HG03378 (cell line): ENCODE data around the gene GLS.
"Not testable (repeated sequence)": the region's sequence is repeated elsewhere in the genome, so short reads cannot be mapped to it uniquely, and the experiment has no call there.

Experiments used
- ATAC-seq: cut with Tn5 transposase; IDR thresholded peaks from one replicate; pipeline ENCODE4 v1.9.1; 2021; ENCODE audit warnings: mild to moderate bottlenecking, moderate library complexity; ENCODE audit not compliant: unreplicated experiment

GLS gene

DNA sequence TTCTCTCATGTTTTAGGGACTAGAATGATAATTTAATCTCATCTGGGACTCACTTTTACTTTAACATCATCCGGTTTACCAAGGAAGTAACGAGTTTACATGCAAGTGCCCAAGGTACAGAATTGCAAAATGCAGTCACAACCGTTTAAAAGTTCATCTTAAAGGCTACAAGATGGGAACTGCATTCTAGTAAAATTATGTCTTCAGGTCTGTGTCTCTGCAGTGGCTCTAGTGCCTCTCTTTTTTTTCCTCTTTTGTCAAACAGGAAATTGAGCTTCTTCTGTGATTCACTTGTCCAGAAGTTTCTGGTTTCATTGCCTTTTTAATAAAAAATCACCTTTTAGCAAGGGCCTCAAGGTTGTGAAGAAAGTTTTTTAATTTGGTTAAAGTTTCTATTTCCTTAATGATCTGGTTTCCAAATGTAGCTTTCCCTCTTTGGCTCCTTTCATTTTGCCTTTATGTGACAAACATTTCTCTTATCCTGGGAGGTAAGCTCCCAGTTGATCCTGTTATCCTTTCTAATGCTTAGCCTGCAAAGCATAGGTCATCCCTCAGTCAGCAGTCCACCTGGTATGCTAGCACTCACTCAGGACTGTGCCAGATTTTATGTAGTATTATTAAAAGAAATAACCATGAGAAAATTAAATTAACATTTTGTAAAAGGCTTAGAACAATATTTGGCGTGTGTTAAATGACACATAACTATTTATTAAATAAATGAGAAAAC, 2.4 kb downstream of the GLS start:
- ATAC-seq, result no peak

DNA sequence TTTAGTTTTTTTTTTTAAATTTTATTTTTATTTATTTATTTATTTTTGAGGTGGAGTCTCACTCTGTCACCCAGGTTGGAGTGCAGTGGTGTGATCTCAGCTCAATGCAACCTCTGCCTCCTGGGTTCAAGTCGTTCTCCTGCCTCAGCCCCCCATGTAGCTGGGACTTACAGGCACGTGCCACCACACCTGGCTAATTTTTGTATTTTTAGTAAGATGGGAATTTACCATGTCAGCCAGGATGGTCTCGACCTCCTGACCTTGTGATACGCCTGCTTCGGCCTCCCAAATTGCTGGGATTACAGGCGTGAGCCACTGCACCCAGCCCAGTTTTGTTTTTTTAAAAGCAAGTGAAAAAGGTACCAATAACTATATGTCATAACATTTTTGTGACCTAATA, 5.2 kb downstream of the GLS start:
- not testable (repeated sequence) for ATAC-seq

DNA sequence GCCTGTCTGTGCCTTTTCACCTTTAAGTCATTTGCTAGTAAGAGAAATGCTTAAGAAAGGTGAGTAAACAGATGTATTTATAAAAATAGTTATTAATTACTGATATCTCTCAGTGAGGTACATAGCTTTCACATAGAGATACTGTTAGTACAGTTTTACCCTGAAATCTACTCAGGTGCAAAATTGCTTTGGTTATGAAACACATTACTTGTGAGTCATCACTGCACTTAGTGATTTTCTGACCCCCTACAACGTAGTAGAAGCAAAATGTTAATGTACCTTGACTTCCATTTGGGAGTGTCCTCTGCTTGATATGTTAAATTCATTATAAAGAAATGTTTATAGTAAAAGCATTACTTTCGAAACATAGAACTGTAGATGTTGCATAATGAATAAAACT, 6.5 kb downstream of the GLS start:
- peak; percentile 73 for ATAC-seq

DNA sequence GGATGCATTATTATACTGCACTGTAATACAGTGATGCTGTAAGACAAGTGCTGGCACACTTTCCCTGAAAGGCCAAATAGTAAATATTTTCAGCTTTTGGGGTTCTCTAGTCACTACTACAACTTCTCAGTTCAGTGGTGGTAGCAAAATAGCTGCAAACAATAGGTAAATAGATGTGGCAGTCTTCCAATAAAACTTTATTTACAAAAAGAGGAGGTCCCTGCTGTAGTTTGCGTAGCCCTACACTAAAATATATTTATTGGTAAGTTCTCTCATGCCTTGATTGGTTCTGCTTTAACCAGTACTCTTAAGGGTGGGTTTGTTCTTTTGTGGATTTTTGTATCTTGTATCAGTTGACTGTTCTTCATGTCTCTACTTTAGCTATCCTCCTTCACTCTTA, 7.8 kb downstream of the GLS start:
- ATAC-seq, result no peak

DNA sequence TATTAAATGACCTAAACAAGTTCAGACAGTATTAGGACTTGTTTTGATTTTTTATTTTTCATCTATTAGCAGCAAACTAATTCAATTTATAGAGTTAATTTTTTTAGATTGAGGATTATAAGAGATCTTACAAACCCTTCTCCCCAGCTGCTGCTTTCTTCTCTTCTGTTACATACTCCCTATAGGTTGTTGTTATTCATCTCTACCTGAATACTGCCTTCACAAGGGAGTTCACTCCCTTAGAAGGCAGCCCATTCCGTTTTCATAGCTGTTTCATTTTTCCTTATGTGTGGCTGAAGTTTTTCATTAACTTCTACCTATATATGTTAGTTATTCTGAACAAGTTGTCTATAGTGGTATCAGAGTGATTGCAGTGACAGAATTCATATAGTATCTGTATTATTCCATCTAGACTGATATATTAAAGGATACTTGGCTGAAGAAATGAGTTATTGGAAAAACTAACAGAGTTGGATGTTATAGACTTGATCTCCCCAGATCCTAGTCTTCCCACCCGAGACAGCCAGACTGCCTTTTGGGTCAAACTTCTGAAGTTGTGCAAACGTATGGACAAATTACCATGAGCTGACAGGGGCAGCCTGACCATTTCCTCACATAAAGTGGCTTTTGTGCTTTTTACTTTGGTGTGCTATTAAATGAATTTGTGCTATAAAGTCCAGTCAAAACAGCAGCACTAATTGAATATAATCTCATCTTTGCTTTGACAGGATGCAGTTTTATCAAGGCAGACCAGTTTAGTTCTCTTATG, 8.7 kb downstream of the GLS start:
- no peak for ATAC-seq

DNA sequence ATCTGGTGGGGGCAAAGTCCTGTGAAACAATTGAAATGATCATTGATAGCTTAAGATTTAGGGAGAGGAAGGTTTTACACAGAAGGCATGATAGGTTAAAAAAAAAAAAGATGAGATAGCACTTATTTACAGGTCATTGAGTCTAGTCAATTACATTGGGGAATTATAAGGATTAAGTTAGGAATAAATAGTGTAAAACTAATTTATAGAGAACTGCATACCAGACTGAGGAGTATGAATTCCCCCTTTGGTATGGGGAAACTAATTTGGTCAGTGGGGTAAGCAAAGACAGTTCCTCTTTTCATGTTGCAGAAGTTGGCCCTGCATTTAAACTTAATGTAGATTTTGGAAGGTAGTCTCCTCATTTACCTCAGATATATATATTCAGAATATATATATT, 10.8 kb downstream of the GLS start:
- ATAC-seq, result peak; percentile 53

DNA sequence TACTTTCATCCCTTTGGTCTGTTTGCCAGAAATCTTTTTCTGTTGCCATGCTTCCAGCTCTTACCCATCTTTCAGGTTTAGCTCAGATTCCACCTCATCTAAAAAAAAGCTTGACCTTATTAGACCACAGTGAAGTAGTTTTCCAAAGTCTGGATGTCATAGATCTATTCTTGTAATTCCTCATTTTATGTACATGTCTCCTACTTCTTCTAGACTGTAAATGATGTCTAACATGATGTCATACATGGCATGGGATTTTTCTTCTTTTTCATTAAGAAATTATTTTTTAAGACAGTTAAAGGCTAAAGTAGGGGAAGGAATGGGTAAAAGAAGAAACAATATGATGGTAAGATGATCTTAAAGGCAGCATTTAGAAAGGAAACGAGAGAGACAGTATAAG, 11.3 kb downstream of the GLS start:
- ATAC-seq, result no peak

DNA sequence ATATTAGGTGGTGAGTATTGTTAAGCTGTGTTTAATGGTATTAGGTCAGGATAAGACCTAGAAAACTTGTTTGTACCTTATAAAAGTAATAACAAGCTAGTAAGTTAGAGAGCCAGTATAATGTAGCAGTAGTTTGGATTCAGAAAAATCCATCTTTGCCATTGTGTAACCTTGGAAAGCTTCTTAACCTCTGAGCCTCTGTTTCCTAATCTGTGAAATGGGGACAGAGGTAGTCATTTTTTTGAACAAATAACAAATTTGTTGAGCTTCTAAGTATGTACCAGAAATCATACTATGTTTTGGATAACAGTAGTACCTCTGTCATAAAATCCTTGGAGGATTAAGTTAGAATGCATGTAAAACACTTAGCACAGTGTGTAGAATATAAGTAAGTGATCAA, 12.5 kb downstream of the GLS start:
- ATAC-seq, result no peak

DNA sequence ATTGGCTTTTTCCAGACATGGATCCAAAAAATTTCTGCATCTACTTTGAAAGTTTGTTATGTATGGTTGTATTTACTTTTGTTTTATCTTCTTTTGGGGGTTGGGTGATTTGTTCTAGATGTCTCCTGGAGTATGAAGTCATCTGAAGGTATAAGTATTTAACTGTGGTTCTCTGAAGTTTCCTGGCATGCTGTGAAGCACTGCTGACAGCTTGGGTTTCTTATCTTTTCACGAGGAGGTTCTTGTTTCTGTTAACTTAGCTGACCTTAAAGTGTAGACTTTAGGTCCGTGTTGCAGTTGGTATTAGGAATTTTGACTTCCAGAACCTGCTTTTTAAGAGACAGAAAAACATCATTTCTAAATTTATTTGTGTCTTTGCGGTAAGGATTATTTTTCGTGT, 15.9 kb downstream of the GLS start:
- no peak for ATAC-seq

DNA sequence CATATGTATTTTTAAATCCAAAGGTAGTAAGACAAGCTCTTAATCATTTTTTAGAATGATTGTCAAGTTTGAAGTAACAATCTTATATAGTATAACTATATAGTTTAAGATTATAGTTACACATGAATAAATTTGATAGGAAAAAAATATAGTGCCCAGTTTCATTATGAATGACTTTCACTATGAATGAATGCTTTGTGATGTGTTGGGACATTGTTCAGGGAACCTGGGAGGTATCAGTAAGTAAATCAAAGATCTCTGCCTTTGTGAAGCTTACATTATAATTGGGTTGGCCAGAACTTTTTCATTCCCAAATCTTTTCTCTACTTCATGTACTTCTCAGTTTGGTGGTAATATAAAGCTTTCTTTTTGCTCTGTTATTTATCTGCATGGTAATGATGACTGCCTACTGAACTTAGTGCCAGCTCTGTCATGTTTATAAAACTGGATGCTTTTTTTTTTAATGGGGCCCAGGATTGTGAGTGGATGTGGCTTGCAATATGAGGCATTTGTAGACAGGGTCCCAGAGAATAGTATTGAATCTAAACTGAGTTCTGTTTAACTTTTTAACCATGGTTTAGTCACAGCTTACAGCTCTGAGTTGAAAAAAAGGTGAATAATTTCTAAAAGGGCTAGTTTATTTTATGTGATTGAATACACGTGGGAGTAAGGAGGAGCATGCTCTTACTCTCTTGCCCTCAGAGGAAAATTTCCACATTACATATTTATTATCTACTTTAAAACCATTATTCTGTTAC, 23.3 kb downstream of the GLS start:
- no peak for ATAC-seq

DNA sequence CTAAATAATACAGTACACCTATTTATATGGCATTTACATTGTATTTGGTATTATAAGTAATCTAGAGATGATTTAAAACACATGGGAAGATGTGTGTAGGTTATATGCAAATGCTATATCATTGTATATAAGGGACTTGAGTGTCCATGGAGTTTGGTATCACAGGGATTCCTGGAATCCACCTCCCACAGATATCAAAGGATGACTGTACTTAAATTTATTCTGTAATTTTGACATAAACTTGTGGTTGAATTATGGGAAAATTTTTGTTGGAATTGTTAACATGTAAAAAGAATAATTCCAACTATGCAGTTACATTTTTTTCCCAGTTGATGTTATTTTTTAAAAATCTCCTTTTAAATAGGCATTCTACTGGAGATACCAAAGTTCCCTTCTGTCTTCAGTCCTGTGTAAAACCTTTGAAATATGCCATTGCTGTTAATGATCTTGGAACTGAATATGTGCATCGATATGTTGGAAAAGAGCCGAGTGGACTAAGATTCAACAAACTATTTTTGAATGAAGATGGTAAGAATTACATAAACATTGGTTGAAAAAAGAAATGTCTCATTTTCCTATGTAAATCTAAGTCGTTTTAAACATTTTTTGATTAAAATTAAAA, 24.1 kb downstream of the GLS start:
- ATAC-seq, result no peak

DNA sequence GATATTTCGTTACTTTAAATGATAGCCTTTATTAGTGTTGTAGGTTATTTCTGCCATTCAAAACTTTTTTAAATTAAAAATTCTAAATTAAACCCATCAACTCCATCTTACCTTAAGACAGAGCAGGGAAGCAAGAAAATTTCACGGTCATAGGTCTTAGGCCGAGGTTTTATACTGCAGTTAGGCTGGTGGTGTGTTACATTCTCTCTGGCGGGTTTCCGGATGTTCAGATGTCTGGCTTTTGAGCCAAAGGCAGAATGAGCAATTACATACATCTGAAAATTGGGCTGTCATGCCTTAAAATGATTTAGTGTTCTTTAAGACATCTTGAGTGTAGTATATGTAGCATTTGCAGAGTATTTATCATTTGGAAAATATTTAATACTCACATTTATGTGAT, 27.9 kb downstream of the GLS start:
- no peak for ATAC-seq

DNA sequence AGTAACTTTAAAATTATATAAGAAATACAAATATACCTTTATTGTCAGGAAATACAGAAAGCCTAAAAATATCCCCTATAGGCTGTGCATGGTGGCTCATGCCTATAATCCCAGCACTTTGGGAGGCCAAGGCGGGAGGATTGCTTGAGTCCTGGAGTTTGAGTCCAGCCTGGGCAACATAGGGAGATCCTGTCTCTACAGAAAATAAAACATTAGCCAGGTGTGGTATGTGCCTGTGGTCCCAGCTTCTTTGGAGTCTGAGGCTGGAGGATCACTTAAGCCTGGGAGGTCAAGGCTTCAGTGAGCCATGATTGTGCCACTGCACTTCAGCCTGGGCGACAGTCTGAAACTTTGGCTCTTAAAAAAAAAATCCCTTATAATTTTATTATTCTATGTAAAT, 29.1 kb downstream of the GLS start:
- ATAC-seq, result no peak

DNA sequence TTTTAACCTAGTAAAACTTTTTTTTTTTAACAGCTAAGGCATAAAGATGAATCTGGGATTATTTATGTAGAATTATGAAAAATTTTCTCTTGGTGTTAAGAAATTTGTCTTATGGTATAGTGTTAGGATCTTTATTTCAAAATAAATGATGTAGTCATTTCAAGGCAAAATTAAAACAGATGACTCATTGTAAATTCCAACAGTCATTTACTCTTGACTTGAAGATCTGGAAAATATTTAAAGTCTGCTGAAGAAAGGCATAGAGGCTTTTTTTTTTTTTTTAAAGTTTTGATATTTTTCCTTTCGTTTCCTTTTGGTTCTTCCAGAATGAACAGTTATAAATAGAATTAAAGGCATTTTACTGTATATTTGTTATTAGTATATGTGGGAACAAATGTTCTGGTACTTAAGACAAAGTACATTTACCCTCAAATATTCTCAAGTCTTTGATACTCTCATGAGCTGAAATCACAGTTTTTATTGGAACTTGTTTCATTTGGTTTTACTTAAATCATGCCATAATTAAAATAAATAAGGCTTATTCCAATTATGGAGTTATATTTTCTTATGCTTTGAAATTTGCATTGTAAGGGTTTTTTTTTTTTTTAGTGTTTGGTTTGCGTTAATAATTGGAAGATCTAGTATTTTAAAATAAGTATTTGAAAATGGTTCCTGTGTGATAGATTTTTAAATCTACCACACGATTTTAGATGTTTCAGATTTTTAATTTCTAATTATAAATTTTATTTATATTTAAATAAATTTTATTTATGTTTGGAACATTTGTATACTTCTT, 29.9 kb downstream of the GLS start:
- no peak for ATAC-seq

DNA sequence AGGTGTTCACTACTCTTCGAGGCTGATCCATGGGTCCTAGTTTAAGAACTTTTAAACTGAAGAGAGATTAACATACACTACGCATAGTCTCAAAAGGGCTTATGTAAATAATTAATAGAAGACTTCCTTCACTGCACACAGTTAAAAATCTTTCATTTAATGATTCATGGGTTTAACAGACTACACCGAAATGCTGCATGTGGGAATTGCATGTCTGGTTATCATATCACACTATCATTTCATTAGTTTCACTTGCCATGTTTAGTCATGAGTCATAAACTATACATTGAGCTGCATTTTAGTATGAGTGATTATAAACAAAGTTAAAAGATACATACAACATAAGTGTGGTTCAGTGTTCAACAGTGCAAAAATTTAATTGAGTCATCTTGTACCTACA, 31.2 kb downstream of the GLS start:
- peak; percentile 97 for ATAC-seq

DNA sequence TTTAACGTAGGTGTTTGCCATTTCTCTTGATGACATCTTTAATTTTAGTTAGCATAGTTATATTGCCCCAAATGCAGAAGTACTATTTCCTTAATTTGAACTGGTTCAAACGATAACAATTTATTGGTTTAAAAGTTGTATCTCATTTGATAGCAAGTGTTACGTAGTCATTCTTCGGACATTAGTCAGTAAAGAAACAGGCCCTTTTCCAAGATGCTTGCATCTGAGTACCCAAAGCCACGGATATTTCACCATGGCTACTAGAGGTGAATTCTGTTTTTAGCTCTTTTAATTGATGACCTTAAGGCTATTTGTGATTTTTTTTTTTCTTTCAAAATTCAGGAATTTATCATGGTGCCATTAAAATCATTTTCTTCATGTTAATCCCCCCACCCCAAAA, 32.1 kb downstream of the GLS start:
- ATAC-seq, result no peak

DNA sequence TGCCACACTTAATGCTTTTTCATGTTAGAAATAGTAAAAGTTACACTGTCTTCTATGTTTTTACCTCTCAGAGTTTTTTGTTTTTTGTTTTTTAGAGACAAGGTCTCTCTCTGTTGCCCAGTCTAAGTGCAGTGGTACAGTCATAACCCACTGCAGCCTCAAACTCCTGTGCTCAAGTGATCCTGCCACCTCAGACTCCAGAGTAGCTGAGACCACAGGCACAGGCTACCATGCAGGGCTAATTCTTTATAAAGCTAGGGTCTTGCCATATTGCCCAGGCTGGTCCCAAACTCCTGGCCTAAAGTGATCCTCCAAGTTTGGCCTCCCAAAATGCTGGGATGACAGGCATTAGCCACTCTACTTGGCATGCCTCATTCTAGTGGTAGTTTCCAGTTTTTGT, 33.1 kb downstream of the GLS start:
- ATAC-seq, result no peak

DNA sequence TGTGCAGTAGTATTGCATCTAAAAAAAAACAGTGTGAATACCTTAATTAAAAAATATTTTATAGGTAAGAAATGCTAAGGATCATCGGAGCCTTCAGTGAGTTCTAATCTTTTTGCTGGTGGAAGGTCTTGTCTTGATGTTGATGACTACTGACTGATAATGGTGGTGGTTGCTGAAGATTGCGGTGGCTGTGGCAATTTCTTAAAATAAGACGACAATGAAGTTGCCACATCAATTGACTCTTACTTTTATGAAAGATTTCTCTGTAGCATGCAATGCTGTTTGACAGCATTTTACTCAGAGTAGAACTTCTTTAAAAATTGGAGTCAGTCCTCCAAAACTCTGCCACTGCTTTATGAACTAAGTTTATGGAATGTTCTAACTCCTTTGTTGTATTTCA, 36.2 kb downstream of the GLS start:
- no peak for ATAC-seq

DNA sequence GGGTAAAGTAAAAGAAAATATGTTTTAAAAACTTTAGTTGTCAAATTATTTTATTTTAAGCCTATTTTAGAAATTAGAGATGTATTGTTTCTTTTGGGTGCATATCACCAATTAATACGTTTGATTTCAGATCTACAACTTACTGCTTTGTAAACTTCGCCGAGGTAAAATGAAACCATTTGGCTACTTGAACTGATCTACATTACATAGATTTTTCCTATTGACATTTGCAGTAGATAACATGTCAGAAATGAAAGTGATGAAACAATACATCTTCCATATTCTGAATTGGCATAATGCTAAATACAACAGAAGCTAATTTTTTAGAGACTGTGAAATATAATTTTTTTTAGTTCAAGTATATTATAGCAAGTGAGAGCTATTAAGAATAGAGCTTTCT, 39.5 kb downstream of the GLS start:
- ATAC-seq, result no peak

DNA sequence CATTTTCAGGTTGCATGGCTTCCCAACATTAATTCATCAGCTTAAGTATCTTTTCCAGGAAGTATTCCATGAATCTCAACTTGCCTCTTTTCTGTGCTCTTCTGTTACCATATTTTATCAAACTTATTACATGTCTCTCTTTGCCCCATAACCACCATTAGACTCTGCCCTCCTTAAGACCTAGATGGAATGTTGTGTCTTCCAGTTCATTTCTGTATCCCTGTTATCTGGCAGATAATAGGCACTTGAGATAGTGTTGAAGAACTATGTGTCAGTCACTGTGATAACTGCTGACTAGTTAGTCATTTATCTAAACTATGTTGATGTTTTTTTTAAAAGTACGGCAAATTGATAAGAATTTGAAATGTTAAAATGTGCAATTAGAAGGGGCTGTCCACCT, 41.8 kb downstream of the GLS start:
- ATAC-seq, result no peak

DNA sequence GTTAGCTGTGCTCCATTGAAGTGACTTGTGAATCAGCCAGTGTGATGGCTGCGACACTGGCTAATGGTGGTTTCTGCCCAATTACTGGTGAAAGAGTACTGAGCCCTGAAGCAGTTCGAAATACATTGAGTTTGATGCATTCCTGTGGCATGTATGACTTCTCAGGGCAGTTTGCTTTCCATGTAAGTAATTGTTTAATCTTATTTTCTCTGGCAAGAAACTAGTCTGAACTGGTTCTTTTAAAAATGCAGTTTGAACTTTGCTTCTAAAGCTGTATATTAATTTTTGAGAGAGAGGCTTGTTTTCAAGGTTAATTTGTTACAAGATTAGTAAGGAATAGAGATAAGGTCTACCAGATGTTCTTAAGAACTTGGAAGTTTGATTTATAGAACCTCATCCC, 46.7 kb downstream of the GLS start:
- no peak for ATAC-seq
